GM12892 (cell line): ENCODE data around the gene MARCHF4.

ENCODE experiments used
- POLR2A ChIP-seq: IDR thresholded peaks from 2 replicates; pipeline ENCODE4 v1.6.1; 2011; ENCODE audit warnings: low read depth, low read length, control low read depth
- POLR2AphosphoS5 ChIP-seq: IDR thresholded peaks from 2 replicates; pipeline ENCODE4 v1.6.1; 2011; ENCODE audit warnings: low read depth, low read length, control low read depth
- TAF1 ChIP-seq: IDR thresholded peaks from 2 replicates; pipeline ENCODE4 v1.6.1; 2011; ENCODE audit warnings: low read depth, mild to moderate bottlenecking, control low read depth, low read length, borderline replicate concordance

DNA sequence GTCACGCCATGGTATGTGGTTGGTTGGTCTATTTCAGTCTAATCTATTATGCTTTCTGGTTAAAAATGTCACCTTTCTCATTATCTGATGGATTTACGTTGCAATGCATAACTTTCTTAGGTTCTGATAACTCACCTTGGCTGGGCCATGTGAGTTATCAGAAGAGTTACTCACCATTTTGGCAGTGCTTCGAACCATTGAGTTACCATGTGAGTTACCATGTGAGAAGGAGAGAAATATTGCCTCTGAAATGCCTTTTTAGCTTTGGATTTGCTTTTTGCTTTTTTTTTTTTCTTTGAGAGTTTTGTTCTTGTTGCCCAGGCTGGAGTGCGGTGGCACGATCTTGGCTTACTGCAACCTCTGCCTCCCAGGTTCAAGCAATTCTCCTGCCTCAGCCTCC is 41.6 kb upstream of the MARCHF4 start:
- TF ChIP-seq TAF1 (no peak), POLR2A (no peak), POLR2AphosphoS5 (no peak)
